HepG2 (cell line): ENCODE measurements around the gene CERS1. TPM values are rescaled to one million over a fixed set of nuclear protein-coding genes. Genes with fewer than 3 reads are reported as not detected.

ENCODE experiments used
- AHDC1 ChIP-seq: sonication (generic); formaldehyde crosslinking; IDR thresholded peaks from 2 replicates; pipeline ENCODE4 v1.5.1; 2020; ENCODE audit warnings: mild to moderate bottlenecking, missing genetic modification reagents, borderline replicate concordance
- ARHGAP35 ChIP-seq: sonication (generic); formaldehyde crosslinking; IDR thresholded peaks from 2 replicates; pipeline ENCODE4 v1.9.0; 2022; ENCODE audit warnings: mild to moderate bottlenecking, inconsistent platforms, moderate library complexity, missing genetic modification reagents, borderline replicate concordance
- PCBP1 ChIP-seq: fragments of 200-400 bp; formaldehyde crosslinking; IDR thresholded peaks from 2 replicates; pipeline ENCODE4 v1.6.1; 2017; ENCODE audit warnings: mild to moderate bottlenecking, low read depth, low read length, borderline replicate concordance
- RBAK ChIP-seq: sonication (generic); formaldehyde crosslinking; IDR thresholded peaks from 2 replicates; pipeline ENCODE4 v1.5.1; 2020; ENCODE audit warnings: mild to moderate bottlenecking, missing genetic modification reagents
- RELA ChIP-seq: sonication (generic); formaldehyde crosslinking; IDR thresholded peaks from 2 replicates; pipeline ENCODE4 v1.4.0; 2020; ENCODE audit warnings: missing genetic modification reagents
- ZFP1 ChIP-seq: IDR thresholded peaks from 2 replicates; pipeline ENCODE4 v1.6.1; 2016
- ZFYVE20 ChIP-seq: sonication (generic); formaldehyde crosslinking; IDR thresholded peaks from 2 replicates; pipeline ENCODE4 v1.8.0; 2023; ENCODE audit warnings: low read depth, mild to moderate bottlenecking, moderate library complexity, missing genetic modification reagents, borderline replicate concordance
- ZNF121 ChIP-seq: sonication (generic); formaldehyde crosslinking; IDR thresholded peaks from 2 replicates; pipeline ENCODE4 v1.5.0; 2020; ENCODE audit warnings: mild to moderate bottlenecking, missing genetic modification reagents
- ZNF263 ChIP-seq: sonication (generic); formaldehyde crosslinking; IDR thresholded peaks from 2 replicates; pipeline ENCODE4 v1.4.0; 2020; ENCODE audit warnings: missing genetic modification reagents
- ZNF678 ChIP-seq: sonication (generic); formaldehyde crosslinking; IDR thresholded peaks from 2 replicates; pipeline ENCODE4 v1.4.0; 2020; ENCODE audit warnings: mild to moderate bottlenecking, missing genetic modification reagents
- polyA plus RNA-seq, 8 experiments: library from polyadenylated mRNA; depleted of rRNA in 3 of 8; stranded (reverse) in 7 of 8; unstranded in 1 of 8; fragments of >200 nt; fragmentation: Illumina TruSeq in 4 of 8; extraction: Trizol in 4 of 8; gene quantifications; 2 replicates each; pipeline versions ENCODE4 v1.2.1 to v1.2.3, GENCODE V29; 2011 to 2016; ENCODE audit warnings: low read depth in 4 of 8, missing spikeins in 1 of 8, mixed read lengths in 1 of 8; ENCODE audit not compliant: insufficient read depth in 1 of 8
- total RNA-seq, 5 experiments: library from RNA; depleted of rRNA; stranded (reverse); fragments of >200 nt; fragmentation: Illumina TruSeq; extraction: Trizol; gene quantifications; 2 replicates each; pipeline ENCODE4 v1.2.3, GENCODE V29; 2016; ENCODE audit warnings: low read depth in 1 of 5
- TF ChIP-seq, protein P1 (sequence below): sonication (generic); formaldehyde crosslinking; IDR thresholded peaks from 2 replicates; pipeline ENCODE4 v1.5.0; 2020; ENCODE audit warnings: mild to moderate bottlenecking, missing genetic modification reagents
- TF ChIP-seq, protein P2 (sequence below): sonication (generic); formaldehyde crosslinking; IDR thresholded peaks from 2 replicates; pipeline ENCODE4 v1.8.1; 2022; ENCODE audit warnings: low read depth, mild to moderate bottlenecking, missing genetic modification reagents
- TF ChIP-seq, protein P3 (sequence below): sonication (generic); formaldehyde crosslinking; IDR thresholded peaks from 2 replicates; pipeline ENCODE4 v1.4.0; 2020; ENCODE audit warnings: missing genetic modification reagents; ENCODE audit errors: not compliant biosample characterization

Gene CERS1
- total and polyA plus RNA-seq, 2 of the 13 experiments (the other 11 are each of a cell fraction or from before 2014, with no cell fraction given), result 4.6 to 9.8 TPM

DNA sequence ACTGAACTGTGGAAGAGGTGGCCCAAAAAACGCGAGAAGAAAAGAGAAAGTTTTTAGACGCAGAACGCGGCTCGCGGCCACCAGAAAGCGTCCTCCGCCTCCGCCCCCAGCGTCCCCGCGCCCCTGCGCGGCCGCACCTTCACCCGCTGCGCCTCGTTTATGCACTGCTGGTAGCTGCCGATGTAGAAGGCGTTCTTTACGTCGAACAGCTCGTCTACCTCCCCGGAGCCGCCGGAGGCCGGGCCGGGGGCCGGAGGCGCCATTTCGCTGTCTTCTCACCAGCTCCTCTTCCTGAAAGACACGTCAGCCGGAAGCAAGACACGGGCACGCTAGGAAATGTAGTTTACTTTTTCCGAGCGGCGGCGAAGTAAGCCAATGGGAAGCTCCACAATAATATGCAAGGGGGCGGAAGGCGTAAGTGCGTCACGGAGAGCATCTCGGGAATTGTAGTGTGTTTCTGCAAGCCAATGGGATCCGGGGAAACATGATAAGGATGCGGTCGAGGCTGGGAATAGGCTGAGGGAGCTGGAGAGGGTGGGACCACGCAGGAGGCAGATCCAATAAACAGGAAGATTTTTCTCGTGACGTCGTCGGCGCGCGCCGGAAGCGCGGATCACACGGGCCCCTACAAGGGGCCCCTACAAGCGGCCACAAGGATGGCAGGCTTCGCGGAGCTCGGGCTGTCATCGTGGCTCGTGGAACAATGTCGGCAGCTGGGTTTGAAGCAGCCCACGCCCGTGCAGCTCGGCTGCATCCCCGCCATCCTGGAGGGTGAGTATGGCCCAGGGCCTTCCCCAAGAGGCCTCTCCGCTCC lies 23.3 kb upstream of the CERS1 start, which contains the start of the genes COPE and DDX49 (continued):
- TF ChIP-seq, protein P1, sequence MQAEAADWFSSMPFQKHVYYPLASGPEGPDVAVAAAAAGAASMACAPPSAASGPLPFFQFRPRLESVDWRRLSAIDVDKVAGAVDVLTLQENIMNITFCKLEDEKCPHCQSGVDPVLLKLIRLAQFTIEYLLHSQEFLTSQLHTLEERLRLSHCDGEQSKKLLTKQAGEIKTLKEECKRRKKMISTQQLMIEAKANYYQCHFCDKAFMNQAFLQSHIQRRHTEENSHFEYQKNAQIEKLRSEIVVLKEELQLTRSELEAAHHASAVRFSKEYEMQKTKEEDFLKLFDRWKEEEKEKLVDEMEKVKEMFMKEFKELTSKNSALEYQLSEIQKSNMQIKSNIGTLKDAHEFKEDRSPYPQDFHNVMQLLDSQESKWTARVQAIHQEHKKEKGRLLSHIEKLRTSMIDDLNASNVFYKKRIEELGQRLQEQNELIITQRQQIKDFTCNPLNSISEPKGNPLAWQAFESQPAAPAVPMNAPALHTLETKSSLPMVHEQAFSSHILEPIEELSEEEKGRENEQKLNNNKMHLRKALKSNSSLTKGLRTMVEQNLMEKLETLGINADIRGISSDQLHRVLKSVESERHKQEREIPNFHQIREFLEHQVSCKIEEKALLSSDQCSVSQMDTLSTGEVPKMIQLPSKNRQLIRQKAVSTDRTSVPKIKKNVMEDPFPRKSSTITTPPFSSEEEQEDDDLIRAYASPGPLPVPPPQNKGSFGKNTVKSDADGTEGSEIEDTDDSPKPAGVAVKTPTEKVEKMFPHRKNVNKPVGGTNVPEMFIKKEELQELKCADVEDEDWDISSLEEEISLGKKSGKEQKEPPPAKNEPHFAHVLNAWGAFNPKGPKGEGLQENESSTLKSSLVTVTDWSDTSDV (CRISPR knock-in tag), result no peak
- no peak for TF ChIP-seq RBAK (CRISPR knock-in tag)
- no peak for TF ChIP-seq ZFP1 (CRISPR knock-in tag)
- peak; percentile 83; the same call in 1 of the 2 replicates for TF ChIP-seq PCBP1
- TF ChIP-seq, protein P2, sequence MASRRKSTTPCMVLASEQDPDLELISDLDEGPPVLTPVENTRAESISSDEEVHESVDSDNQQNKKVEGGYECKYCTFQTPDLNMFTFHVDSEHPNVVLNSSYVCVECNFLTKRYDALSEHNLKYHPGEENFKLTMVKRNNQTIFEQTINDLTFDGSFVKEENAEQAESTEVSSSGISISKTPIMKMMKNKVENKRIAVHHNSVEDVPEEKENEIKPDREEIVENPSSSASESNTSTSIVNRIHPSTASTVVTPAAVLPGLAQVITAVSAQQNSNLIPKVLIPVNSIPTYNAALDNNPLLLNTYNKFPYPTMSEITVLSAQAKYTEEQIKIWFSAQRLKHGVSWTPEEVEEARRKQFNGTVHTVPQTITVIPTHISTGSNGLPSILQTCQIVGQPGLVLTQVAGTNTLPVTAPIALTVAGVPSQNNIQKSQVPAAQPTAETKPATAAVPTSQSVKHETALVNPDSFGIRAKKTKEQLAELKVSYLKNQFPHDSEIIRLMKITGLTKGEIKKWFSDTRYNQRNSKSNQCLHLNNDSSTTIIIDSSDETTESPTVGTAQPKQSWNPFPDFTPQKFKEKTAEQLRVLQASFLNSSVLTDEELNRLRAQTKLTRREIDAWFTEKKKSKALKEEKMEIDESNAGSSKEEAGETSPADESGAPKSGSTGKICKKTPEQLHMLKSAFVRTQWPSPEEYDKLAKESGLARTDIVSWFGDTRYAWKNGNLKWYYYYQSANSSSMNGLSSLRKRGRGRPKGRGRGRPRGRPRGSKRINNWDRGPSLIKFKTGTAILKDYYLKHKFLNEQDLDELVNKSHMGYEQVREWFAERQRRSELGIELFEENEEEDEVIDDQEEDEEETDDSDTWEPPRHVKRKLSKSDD, result 0 out of 2 replicates have a peak, but pooled peaks have one; percentile 15
- TF ChIP-seq ZFYVE20, result no peak
- no peak for TF ChIP-seq AHDC1 (CRISPR knock-in tag)
- TF ChIP-seq ZNF121 (CRISPR knock-in tag), result no peak
- TF ChIP-seq ZNF678, result no peak
- no peak for TF ChIP-seq ZNF263 (CRISPR knock-in tag)
- TF ChIP-seq RELA, result no peak
- TF ChIP-seq ARHGAP35 (CRISPR knock-in tag), result no peak
- TF ChIP-seq, protein P3, sequence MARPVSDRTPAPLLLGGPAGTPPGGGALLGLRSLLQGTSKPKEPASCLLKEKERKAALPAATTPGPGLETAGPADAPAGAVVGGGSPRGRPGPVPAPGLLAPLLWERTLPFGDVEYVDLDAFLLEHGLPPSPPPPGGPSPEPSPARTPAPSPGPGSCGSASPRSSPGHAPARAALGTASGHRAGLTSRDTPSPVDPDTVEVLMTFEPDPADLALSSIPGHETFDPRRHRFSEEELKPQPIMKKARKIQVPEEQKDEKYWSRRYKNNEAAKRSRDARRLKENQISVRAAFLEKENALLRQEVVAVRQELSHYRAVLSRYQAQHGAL, result no peak
